HEK293 (cell line): Measurements from ENCODE around the gene DDX23.

ENCODE experiments used
- KLF16 ChIP-seq: fragments of 450-650 bp; formaldehyde crosslinking; IDR thresholded peaks from 2 replicates; pipeline ENCODE4 v1.5.1; 2017; ENCODE audit warnings: missing biosample characterization, missing genetic modification characterization
- ZNF311 ChIP-seq: fragments of 450-650 bp; formaldehyde crosslinking; IDR thresholded peaks from 2 replicates; pipeline ENCODE4 v1.5.1; 2017; ENCODE audit warnings: missing biosample characterization, missing genetic modification characterization, borderline replicate concordance
- ZNF548 ChIP-seq: fragments of 450-650 bp; formaldehyde crosslinking; IDR thresholded peaks from 2 replicates; pipeline ENCODE4 v1.5.1; 2016; ENCODE audit warnings: missing biosample characterization, missing genetic modification characterization
- ZNF571 ChIP-seq: fragments of 450-650 bp; formaldehyde crosslinking; IDR thresholded peaks from 2 replicates; pipeline ENCODE4 v1.5.0; 2017; ENCODE audit warnings: missing biosample characterization, missing genetic modification characterization
- TF ChIP-seq, protein P1 (sequence below): fragments of 450-650 bp; formaldehyde crosslinking; IDR thresholded peaks from 2 replicates; pipeline ENCODE4 v1.5.1; 2016; ENCODE audit warnings: missing biosample characterization, missing genetic modification characterization
- TF ChIP-seq, protein P2 (sequence below): fragments of 450-650 bp; formaldehyde crosslinking; IDR thresholded peaks from 2 replicates; pipeline ENCODE4 v1.5.1; 2016; ENCODE audit warnings: missing biosample characterization, missing genetic modification characterization

- TF ChIP-seq ZNF571 (tag by site-specific recombination) (no peak), KLF16 (tag by site-specific recombination) (no peak), ZNF311 (tag by site-specific recombination) (no peak), ZNF548 (tag by site-specific recombination) (no peak)
- TF ChIP-seq, protein P1, sequence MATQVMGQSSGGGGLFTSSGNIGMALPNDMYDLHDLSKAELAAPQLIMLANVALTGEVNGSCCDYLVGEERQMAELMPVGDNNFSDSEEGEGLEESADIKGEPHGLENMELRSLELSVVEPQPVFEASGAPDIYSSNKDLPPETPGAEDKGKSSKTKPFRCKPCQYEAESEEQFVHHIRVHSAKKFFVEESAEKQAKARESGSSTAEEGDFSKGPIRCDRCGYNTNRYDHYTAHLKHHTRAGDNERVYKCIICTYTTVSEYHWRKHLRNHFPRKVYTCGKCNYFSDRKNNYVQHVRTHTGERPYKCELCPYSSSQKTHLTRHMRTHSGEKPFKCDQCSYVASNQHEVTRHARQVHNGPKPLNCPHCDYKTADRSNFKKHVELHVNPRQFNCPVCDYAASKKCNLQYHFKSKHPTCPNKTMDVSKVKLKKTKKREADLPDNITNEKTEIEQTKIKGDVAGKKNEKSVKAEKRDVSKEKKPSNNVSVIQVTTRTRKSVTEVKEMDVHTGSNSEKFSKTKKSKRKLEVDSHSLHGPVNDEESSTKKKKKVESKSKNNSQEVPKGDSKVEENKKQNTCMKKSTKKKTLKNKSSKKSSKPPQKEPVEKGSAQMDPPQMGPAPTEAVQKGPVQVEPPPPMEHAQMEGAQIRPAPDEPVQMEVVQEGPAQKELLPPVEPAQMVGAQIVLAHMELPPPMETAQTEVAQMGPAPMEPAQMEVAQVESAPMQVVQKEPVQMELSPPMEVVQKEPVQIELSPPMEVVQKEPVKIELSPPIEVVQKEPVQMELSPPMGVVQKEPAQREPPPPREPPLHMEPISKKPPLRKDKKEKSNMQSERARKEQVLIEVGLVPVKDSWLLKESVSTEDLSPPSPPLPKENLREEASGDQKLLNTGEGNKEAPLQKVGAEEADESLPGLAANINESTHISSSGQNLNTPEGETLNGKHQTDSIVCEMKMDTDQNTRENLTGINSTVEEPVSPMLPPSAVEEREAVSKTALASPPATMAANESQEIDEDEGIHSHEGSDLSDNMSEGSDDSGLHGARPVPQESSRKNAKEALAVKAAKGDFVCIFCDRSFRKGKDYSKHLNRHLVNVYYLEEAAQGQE, result no peak
- TF ChIP-seq, protein P2, sequence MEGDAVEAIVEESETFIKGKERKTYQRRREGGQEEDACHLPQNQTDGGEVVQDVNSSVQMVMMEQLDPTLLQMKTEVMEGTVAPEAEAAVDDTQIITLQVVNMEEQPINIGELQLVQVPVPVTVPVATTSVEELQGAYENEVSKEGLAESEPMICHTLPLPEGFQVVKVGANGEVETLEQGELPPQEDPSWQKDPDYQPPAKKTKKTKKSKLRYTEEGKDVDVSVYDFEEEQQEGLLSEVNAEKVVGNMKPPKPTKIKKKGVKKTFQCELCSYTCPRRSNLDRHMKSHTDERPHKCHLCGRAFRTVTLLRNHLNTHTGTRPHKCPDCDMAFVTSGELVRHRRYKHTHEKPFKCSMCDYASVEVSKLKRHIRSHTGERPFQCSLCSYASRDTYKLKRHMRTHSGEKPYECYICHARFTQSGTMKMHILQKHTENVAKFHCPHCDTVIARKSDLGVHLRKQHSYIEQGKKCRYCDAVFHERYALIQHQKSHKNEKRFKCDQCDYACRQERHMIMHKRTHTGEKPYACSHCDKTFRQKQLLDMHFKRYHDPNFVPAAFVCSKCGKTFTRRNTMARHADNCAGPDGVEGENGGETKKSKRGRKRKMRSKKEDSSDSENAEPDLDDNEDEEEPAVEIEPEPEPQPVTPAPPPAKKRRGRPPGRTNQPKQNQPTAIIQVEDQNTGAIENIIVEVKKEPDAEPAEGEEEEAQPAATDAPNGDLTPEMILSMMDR (tag by site-specific recombination), result no peak
Observed at GRCh38 chr12:48832321-48833060, 19.5 kb downstream of the DDX23 start.
